IPS-NIHi7 (cell line): ENCODE measurements around the gene PALS1.

Experiments
- DNase-seq: peaks from one replicate; pipeline ENCODE4 v3.0.0; 2012; ENCODE audit warnings: mixed read lengths; ENCODE audit errors: extremely low spot score

PALS1 gene

GRCh38 chr14:67241411-67242167, at the start of gene PALS1:
Gene PALS1 (plus strand): TSS chr14:67241435. CDS start chr14:67279171, 37,736 bp downstream.
- peak; percentile 74 for DNase-seq

DNA sequence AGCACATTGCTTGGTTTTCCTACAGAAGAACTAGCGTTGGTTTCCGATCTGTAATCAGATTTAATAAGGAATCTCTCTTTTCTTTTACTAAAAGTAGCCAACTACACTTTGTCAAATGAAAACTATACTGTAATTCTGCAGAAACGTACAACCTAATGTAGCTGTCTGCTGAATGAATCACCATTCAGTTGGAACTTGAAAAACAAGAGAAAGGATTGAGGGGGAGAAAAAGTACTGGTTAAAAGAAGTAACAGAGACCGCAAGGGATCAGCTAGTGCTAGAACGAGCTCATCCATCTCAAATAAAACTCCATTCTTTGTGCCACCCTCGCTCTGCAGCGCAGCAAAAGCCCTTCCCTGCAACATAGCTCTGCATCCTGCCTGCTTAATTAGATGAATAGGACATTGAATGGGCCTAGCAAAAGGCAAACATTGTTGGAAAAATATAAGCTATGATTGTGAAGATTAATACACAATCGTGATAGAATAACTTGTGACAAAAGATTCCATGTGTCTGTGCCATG, 49.4 kb upstream of the PALS1 start:
- DNase-seq = no peak

- no peak for DNase-seq
Measured at GRCh38 chr14:67192366-67192765, 48.9 kb upstream of the PALS1 start.

DNA sequence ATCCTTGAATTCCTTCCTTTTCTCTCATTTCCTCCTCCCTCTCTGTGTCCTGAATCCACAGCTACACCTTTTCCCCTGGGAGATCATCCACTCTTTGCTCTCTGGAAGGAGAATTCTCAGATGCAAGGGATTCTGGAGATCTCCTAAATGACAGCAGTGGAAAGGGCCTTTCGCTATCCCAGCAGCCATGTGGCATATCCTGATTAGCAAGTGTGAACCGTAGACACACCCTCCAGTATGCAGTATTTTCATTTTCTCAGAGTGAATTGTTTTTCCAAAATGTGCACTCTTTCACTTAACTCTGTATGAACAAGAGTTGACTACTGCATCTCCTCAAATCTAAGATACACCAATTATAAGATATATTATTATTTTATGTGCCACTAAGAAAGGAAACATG, 46.0 kb upstream of the PALS1 start:
- no peak for DNase-seq

DNA sequence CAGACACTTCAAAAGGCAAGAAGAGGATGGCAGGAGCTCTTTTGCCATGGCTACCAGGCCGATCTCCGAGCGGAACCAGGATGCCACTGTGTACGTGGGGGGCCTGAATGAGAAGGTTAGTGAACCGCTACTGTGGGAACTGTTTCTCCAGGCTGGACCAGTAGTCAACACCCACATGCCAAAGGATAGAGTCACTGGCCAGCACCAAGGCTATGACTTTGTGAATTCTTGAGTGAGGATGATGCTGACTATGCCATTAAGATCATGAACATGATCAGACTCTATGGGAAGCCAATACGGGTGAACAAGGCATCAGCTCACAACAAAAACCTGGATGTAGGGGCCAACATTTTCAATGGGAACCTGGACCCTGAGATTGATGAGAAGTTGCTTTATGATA, 42.2 kb upstream of the PALS1 start:
- no peak for DNase-seq

DNA sequence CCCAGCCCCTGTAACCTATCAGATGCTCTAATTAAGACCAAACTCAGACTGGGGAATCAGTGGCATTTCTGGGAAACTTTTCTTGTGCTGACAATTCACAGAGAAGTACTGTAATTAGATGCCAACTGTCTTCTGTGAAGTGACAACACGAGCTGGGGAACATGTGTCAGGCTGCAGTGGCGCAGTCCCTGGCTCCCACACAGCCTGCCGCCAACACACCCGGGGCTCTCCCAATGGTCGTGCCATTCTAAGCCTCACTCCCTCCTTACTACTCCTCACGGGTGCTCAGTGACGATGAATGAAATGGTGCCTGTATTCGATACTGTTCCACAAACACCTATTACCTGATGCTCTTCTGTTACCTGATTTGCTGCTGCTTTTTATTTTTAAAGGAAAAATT, 33.4 kb upstream of the PALS1 start:
- DNase-seq = no peak

- no peak for DNase-seq
Measured at GRCh38 chr14:67218126-67218525, 23.1 kb upstream of the PALS1 start.

- no peak for DNase-seq
Measured at GRCh38 chr14:67221248-67221981, 19.8 kb upstream of the PALS1 start.

DNA sequence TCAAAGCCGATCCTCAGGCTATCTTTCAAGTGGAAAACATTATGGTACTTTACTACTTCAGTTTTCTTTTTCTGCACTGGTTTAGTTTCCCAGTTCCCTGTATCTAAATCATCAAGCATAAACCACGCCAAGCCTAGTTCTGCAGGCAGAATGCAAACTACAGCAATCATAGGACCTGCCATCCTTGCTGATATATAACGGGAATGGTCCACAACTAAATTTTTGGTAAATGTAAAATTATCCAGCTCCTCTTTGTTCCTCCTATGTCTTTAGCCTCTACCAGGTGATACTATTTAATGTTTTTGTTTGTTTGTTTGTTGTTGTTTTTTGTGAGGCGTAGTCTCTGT, 19.3 kb upstream of the PALS1 start:
- DNase-seq = no peak

DNA sequence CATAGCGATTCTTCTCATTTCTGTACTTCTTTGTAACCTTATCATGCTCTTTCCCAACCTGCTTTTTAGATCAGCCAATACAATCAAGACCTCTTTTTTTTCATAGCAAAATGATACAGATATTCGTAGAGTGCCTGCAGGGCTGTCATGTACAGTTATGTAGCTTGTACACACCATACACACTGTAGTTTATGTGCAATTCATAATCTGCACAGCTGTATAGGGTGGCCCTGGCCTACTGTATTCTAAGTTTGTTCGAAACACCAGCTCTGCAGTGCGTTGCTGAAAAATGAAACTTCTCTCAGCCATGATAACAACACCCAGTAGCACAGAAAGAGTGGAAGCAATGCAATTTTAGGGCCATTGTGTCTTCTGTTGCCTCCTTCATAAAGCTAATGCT, 15.7 kb upstream of the PALS1 start:
- DNase-seq = no peak

- no peak for DNase-seq
Measured at GRCh38 chr14:67228325-67228984, 12.8 kb upstream of the PALS1 start.

- DNase-seq = no peak
Measured at GRCh38 chr14:67232066-67232465, 9.2 kb upstream of the PALS1 start.

DNA sequence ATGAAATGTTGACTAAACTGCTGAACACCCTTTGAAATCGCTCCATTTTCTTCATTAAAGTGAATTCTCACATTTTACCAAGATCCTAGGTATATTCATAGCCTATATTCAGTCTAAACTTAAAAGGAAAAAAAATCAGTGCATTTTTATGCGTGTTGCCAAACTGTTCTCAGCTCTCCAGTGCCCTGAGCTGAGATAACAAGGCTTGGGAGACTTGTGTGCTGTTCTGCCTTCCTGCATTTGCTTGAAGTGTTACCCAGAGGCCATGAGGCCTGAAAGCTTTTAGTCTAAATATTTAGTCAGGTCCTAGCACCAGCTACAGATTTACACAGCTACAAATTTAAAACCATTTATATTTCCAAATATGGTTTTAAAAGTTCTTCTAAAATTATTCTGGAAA, 8.6 kb upstream of the PALS1 start:
- no peak for DNase-seq

- DNase-seq = no peak
Measured at GRCh38 chr14:67237591-67237990, 3.6 kb upstream of the PALS1 start.

GRCh38 chr14:67239582-67239981, 1.7 kb upstream of the PALS1 start:
- no peak for DNase-seq

DNA sequence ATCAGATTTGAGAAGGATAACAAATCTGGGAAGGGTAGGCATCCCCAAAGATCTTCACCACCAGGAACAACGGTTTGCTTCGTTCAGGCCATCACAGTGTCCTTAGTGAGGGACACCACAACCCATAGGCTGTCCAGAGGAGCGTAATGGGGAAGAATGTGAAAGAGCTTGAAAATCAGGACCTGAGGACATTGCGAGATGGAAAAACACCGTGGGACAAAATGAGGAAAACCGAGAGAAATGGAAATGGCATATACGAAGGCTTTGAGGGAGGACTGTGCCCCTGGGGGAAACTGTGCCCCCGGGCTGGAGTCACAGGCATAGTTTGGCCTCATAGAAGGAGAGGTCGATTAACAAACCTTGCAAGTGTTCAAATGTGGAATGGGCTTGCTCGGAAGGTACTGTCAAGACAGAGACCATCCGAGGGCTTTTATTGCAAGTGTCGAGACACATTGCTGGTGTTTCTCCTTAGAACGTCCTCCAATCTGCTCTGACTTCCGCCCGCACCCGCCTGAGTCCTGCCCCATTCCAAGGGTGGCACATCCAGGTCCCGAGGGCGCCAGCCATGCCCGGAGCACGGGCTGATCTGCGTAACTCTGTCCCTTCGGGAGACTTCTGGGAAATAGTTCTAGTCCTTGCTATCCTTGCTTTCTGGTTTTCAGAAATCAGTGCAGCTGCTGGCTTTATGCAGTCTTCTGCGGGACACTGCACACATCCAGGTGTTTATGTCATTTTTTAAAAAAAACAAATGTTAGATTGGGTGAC, 885 bp upstream of the PALS1 start:
- peak; percentile 16 for DNase-seq

DNA sequence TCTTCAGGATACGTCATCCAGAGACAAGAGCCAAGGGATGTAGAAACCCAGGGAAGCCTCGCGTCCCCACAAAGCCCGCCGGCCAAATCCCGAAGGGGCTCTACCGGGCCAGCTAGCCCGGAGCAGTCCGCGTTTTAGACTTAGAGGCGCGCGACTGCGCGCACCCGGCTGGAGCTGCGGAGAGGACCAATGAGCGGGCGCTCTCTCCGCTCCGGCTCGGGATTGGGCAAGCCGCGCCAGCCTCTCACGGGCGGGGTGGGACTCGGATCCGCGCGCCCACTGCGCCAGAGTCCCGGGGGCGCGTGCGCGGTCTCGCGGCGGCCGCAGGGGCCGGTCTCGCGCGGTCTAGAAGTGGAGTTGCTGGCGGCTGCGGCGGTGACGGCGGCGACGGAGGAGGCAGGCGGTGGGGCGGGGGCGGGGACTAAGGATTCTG, 241 bp upstream of the PALS1 start:
- DNase-seq = peak; percentile 95

DNA sequence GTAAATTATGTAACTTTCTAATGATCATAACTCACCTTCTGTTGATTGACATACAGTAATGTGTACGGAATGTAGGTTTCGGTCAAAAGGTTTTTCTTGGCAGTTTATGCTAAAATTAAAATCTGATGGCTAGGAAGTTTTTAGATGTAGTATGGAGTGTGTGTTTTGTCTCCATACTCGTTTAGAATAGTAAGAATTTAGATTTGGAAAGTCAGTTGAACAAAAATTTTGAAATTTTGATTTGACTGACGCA, 859 bp downstream of the PALS1 start:
- no peak for DNase-seq

- DNase-seq = no peak
Measured at GRCh38 chr14:67245104-67245503, 3.9 kb downstream of the PALS1 start.

- no peak for DNase-seq
Measured at GRCh38 chr14:67251573-67252226, 10.5 kb downstream of the PALS1 start.

- no peak for DNase-seq
Measured at GRCh38 chr14:67253076-67253635, 11.9 kb downstream of the PALS1 start.
